Vagina (tissue), 2 donors: ENCODE measurements around the gene CR1L. TPM values are rescaled to one million over a fixed set of nuclear protein-coding genes. Genes with fewer than 3 reads are reported as not detected.
"Not testable (repeated sequence)": the region's sequence is repeated elsewhere in the genome, so short reads cannot be mapped to it uniquely, and the experiment has no call there.

Experiments
- DNase-seq, 2 donors: peaks; one replicate each; pipeline ENCODE4 v3.0.0-alpha.2; 2017; ENCODE audit errors: extremely low spot score in 2 of 2
- H3K27ac ChIP-seq: fragments of 200-600 bp; sonication (generic); one replicate; pipeline ENCODE4 v1.5.1; 2019
- H3K27me3 ChIP-seq: fragments of 200-600 bp; sonication (generic); one replicate; pipeline ENCODE4 v1.5.1; 2019
- H3K36me3 ChIP-seq, 2 donors: fragments of 200-600 bp; sonication (generic); one replicate each; pipeline ENCODE4 v1.5.1; 2017 to 2019
- H3K4me1 ChIP-seq: fragments of 200-600 bp; sonication (generic); one replicate; pipeline ENCODE4 v1.5.1; 2019
- H3K4me3 ChIP-seq, 2 donors: fragments of 200-600 bp; sonication (generic); 1 replicate in 1 of 2; 2 replicates in 1 of 2; pipeline ENCODE4 v1.5.1; 2016 to 2019
- H3K9me3 ChIP-seq: fragments of 200-600 bp; sonication (generic); one replicate; pipeline ENCODE4 v1.5.1; 2019
- POLR2A ChIP-seq, 2 donors: fragments of 450-650 bp; IDR thresholded peaks; one replicate each; pipeline ENCODE4 v1.6.1; 2017; ENCODE audit warnings: antibody characterized with exemption in 2 of 2, mild to moderate bottlenecking in 2 of 2, moderate library complexity in 2 of 2
- POLR2AphosphoS5 ChIP-seq, 2 donors: sonication (generic); formaldehyde crosslinking; IDR thresholded peaks; one replicate each; pipeline ENCODE4 v1.9.0; 2017; ENCODE audit warnings: antibody characterized with exemption in 2 of 2, mild to moderate bottlenecking in 2 of 2, low read depth in 1 of 2; ENCODE audit not compliant: insufficient read depth in 1 of 2
- intact Hi-C: fragments of 100-400 bp; cut with DNase I; formaldehyde crosslinking; loops from one replicate; pipeline ENCODE4 v1.15.1; 2023
- total RNA-seq: library from RNA; depleted of rRNA; stranded (reverse); fragments of >200 nt; gene quantifications from one replicate; pipeline ENCODE4 v1.2.3, GENCODE V29; 2016
- TF ChIP-seq, protein P1 (sequence below), 3 experiments: fragments of 450-650 bp in 2 of 3; fragments of 200-600 bp in 1 of 3; sonication (generic) in 1 of 3; IDR thresholded peaks; one replicate each; pipeline ENCODE4 v1.5.1; 2017 to 2019; ENCODE audit warnings: antibody characterized with exemption in 3 of 3, mild to moderate bottlenecking in 2 of 3, moderate library complexity in 2 of 3

Gene CR1L
- total RNA-seq, 1 donor from 2014 or later = not detected

DNA sequence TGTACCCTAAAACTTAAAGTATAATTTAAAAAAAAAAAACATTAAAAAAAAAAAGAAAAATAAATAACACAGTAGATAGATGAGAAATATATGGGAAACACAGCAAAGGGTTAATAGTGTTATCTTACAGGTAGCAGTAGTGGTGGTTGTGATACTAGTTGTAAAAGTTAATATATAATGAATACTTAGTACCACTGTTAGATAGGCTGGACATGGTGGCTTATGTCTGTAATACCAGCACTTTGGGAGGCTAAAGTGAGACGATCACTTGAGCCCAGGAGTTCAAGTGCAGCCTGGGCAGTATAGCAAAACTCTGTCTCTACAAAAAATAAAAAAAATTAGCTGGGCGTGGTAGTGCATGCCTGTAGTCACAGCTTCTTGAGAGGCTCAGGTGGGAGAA, 74.3 kb downstream of the CR1L start:
- DNase-seq = no peak
- H3K27ac ChIP-seq = no peak overlapping the region
- no peaks in the 10 kb centered on the region for H3K9me3 ChIP-seq
- H3K36me3 ChIP-seq = no peaks in the 10 kb centered on the region
- intact Hi-C loops = no loop called here
- no peak overlapping the region for H3K4me3 ChIP-seq
- H3K27me3 ChIP-seq = no peaks in the 10 kb centered on the region
- H3K4me1 ChIP-seq = no peaks in the 10 kb centered on the region
- TF ChIP-seq, protein P1, sequence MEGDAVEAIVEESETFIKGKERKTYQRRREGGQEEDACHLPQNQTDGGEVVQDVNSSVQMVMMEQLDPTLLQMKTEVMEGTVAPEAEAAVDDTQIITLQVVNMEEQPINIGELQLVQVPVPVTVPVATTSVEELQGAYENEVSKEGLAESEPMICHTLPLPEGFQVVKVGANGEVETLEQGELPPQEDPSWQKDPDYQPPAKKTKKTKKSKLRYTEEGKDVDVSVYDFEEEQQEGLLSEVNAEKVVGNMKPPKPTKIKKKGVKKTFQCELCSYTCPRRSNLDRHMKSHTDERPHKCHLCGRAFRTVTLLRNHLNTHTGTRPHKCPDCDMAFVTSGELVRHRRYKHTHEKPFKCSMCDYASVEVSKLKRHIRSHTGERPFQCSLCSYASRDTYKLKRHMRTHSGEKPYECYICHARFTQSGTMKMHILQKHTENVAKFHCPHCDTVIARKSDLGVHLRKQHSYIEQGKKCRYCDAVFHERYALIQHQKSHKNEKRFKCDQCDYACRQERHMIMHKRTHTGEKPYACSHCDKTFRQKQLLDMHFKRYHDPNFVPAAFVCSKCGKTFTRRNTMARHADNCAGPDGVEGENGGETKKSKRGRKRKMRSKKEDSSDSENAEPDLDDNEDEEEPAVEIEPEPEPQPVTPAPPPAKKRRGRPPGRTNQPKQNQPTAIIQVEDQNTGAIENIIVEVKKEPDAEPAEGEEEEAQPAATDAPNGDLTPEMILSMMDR (IDR thresholded peaks at IDR 0.05) = no peak
- TF ChIP-seq POLR2A (IDR thresholded peaks at IDR 0.05) (no peak), POLR2AphosphoS5 (IDR thresholded peaks at IDR 0.05; ENCODE audit: insufficient read depth in 1 of 2, low read depth in 1 of 2) (no peak)

GRCh38 chr1:207728200-207728858, 83.4 kb downstream of the CR1L start:
- intact Hi-C loops = not testable (repeated sequence)

GRCh38 chr1:207737503-207738157, 92.7 kb downstream of the CR1L start:
- DNase-seq, H3K9me3 ChIP-seq, H3K27ac ChIP-seq, H3K4me3 ChIP-seq, H3K36me3 ChIP-seq, H3K27me3 ChIP-seq, H3K4me1 ChIP-seq, intact Hi-C loops: not testable (repeated sequence)

More at GRCh38 chr1:207728200-207728858, 83.4 kb downstream of the CR1L start:
- H3K4me1 ChIP-seq, H3K27ac ChIP-seq, H3K9me3 ChIP-seq, H3K27me3 ChIP-seq, H3K36me3 ChIP-seq, DNase-seq, H3K4me3 ChIP-seq: not testable (repeated sequence)

- intact Hi-C loops, H3K9me3 ChIP-seq, H3K27me3 ChIP-seq, H3K36me3 ChIP-seq, H3K27ac ChIP-seq, DNase-seq, H3K4me3 ChIP-seq, H3K4me1 ChIP-seq: not testable (repeated sequence)
Observed at GRCh38 chr1:207738158-207738659, 93.3 kb downstream of the CR1L start.

DNA sequence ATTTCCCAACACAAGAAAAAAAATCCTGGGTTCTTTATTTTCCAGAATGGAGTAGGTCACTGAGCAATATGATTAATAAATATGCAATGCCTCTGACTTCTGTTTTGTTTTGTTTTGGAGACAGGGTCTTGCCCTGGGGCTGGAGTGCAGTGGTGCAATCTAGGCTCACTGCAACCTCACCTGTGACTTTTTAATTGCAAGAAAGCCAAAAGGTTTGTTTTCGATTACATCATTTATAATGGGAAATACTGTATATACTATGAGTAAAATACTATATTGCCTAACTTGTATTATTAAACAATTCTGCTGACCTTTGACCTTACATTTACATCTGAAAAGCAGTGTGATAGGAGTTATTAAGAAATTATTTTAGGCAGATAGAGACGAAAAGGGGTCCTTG, 95.3 kb downstream of the CR1L start:
- H3K4me1 ChIP-seq = no peaks in the 10 kb centered on the region
- H3K9me3 ChIP-seq = no peaks in the 10 kb centered on the region
- H3K36me3 ChIP-seq = no peaks in the 10 kb centered on the region
- DNase-seq = no peak
- H3K4me3 ChIP-seq = no peak overlapping the region
- no peak overlapping the region for H3K27ac ChIP-seq
- TF ChIP-seq, protein P1 (IDR thresholded peaks at IDR 0.05) = no peak
- no peak for TF ChIP-seq POLR2AphosphoS5 (IDR thresholded peaks at IDR 0.05; ENCODE audit: insufficient read depth in 1 of 2, low read depth in 1 of 2)
- TF ChIP-seq POLR2A (IDR thresholded peaks at IDR 0.05) = no peak
- H3K27me3 ChIP-seq = no peaks in the 10 kb centered on the region
- intact Hi-C loops = no loop called here

DNA sequence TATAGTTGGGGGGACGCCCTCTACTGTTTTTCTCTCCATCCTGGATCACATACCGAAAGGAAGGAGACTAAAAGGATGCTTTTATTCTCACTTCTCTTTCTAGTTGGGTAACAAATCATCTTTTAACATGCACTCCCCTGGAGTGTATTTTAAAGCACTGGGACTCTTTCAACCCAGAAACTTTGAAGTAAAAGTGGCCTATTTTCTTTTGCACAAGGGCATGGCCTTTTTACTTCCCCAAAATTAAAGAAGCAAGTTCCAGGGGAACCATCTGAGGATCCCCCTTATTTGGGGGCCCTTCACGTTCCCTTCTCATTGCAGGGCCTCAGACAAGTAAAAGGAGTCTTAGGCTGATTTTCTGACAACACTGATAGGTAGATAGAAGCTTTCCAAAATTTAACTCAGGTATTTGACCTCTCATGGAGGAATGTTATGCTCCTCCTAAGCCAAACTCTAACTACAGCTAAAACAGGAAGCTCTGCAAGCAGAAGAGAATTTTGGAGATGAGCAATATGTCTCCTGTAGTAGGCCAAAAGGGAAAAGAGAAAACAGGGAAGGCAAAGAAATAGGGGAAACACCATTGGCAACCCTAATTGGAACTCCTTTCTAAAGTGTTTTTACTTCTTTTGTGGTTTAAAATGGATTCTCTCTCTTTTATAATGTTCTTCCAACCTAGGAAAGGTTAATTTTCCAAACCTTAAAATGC, 98.1 kb downstream of the CR1L start:
- H3K27me3 ChIP-seq = no peaks in the 10 kb centered on the region
- no peak for DNase-seq
- H3K4me3 ChIP-seq = no peak overlapping the region
- TF ChIP-seq, protein P1 (IDR thresholded peaks at IDR 0.05) = no peak
- TF ChIP-seq POLR2AphosphoS5 (IDR thresholded peaks at IDR 0.05; ENCODE audit: insufficient read depth in 1 of 2, low read depth in 1 of 2) (no peak), POLR2A (IDR thresholded peaks at IDR 0.05) (no peak)
- intact Hi-C loops = no loop called here
- no peaks in the 10 kb centered on the region for H3K4me1 ChIP-seq
- H3K9me3 ChIP-seq = no peaks in the 10 kb centered on the region
- no peak overlapping the region for H3K27ac ChIP-seq
- no peaks in the 10 kb centered on the region for H3K36me3 ChIP-seq
